Activated B cell treated with CpG ODN at 0.5 μM for 24 hours (primary cell): ENCODE measurements around the gene CRACDL. TPM values are rescaled to one million over a fixed set of nuclear protein-coding genes. Genes with fewer than 3 reads are reported as not detected.

Experiments
- ATAC-seq: fragments of 200-7000 bp; cut with Tn5 transposase; one replicate; pipeline ENCODE4 v1.10.0; 2021; ENCODE audit warnings: low read depth, mild to moderate bottlenecking, moderate library complexity
- CTCF ChIA-PET: fragments of 350-600 bp; sonication (Branson Sonifier 250); formaldehyde crosslinking; loops from one replicate; lab custom pipeline; 2021; ENCODE audit warnings: antibody characterized with exemption; lab: Charles Lee
- POLR2A ChIA-PET: fragments of 350-600 bp; sonication (Branson Sonifier 250); formaldehyde crosslinking; loops from one replicate; lab custom pipeline; 2021; ENCODE audit warnings: antibody characterized with exemption; lab: Charles Lee
- DNase-seq: peaks from one replicate; pipeline ENCODE4 v3.0.0; 2022
- H3K27ac Mint-ChIP-seq: one replicate; pipeline ENCODE4 v1.8.0; 2020; ENCODE audit warnings: mixed read lengths
- H3K27me3 Mint-ChIP-seq: one replicate; pipeline ENCODE4 v1.8.0; 2021; ENCODE audit warnings: mixed read lengths
- H3K36me3 Mint-ChIP-seq: one replicate; pipeline ENCODE4 v1.8.0; 2021; ENCODE audit warnings: low read depth, mixed read lengths
- H3K4me1 Mint-ChIP-seq: one replicate; pipeline ENCODE4 v1.8.0; 2021; ENCODE audit warnings: mixed read lengths
- H3K4me3 Mint-ChIP-seq: one replicate; pipeline ENCODE4 v1.8.0; 2020; ENCODE audit warnings: mild to moderate bottlenecking, mixed read lengths
- H3K9me3 Mint-ChIP-seq: one replicate; pipeline ENCODE4 v1.8.0; 2020; ENCODE audit warnings: mixed read lengths
- intact Hi-C: fragments of 100-400 bp; cut with micrococcal nuclease; formaldehyde crosslinking; loops from one replicate; pipeline ENCODE4 v1.15.1; 2024
- total RNA-seq: library from RNA; stranded (reverse); gene quantifications from 2 replicates; pipeline ENCODE4 v1.2.3, GENCODE V29; 2022
- TF ChIP-seq, protein P1 (sequence below): fragments of 200-600 bp; IDR thresholded peaks from one replicate; pipeline ENCODE4 v1.8.0; 2022; ENCODE audit warnings: antibody characterized with exemption, mild to moderate bottlenecking

Gene CRACDL
- total RNA-seq, 1 donor from 2014 or later: not detected

DNA sequence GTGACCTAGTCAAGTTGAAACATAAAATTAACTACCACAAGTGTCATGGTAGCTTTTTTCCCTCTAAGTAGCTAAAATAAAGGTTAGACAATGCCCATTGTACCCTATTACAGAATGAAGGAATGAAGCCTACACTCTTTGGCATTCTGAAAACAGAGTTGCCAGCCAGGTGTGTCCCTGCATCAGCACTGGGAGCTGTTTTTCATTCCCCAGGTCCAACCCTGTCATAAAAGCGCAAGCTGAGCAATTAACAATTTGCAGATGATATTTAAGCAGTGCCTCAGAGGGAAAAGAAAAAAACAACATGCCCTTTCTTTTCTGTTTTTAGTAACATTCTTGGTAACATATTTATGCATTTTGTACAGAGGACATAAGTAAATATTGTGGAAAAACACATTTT, 158.3 kb downstream of the CRACDL start:
- Mint-ChIP-seq H3K4me3 (no peak overlapping the region), H3K9me3 (peaks cover 10% of the 10 kb centered on the region), H3K4me1 (peaks cover 8% of the 10 kb centered on the region), H3K36me3 (no peaks in the 10 kb centered on the region), H3K27me3 (no peaks in the 10 kb centered on the region), H3K27ac (no peak overlapping the region)
- ChIA-PET POLR2A (no interaction called here), CTCF (no interaction called here)
- ATAC-seq (no peak), DNase-seq (no peak)
- TF ChIP-seq, protein P1, sequence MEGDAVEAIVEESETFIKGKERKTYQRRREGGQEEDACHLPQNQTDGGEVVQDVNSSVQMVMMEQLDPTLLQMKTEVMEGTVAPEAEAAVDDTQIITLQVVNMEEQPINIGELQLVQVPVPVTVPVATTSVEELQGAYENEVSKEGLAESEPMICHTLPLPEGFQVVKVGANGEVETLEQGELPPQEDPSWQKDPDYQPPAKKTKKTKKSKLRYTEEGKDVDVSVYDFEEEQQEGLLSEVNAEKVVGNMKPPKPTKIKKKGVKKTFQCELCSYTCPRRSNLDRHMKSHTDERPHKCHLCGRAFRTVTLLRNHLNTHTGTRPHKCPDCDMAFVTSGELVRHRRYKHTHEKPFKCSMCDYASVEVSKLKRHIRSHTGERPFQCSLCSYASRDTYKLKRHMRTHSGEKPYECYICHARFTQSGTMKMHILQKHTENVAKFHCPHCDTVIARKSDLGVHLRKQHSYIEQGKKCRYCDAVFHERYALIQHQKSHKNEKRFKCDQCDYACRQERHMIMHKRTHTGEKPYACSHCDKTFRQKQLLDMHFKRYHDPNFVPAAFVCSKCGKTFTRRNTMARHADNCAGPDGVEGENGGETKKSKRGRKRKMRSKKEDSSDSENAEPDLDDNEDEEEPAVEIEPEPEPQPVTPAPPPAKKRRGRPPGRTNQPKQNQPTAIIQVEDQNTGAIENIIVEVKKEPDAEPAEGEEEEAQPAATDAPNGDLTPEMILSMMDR: no peak
- intact Hi-C loops: no loop called here

DNA sequence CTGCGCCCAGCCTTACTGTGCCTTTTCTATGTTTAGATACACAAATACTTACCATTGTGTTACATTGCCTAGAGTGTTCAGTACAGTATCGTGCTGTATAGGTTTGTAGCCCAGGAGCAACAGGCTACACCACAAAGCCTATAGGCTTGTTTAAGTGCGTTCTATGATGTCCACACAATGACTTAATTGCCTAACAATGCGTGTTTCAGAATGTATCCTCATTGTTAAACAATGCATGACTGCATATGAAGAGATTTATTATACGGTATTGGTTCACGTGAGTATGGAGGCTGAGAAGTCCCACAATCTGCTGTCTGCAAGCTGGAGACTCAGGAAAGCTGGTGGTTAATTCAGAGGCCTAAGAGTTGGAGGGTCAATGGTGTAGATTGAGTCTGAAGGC, 158.9 kb downstream of the CRACDL start:
- no peaks in the 10 kb centered on the region for H3K27me3 Mint-ChIP-seq
- TF ChIP-seq, protein P1: no peak
- ATAC-seq (no peak), DNase-seq (no peak)
- no peak overlapping the region for H3K4me3 Mint-ChIP-seq
- POLR2A ChIA-PET: no interaction called here
- H3K9me3 Mint-ChIP-seq: peaks cover 6% of the 10 kb centered on the region
- intact Hi-C loops: no loop called here
- H3K4me1 Mint-ChIP-seq: peaks cover 14% of the 10 kb centered on the region
- no peaks in the 10 kb centered on the region for H3K36me3 Mint-ChIP-seq
- H3K27ac Mint-ChIP-seq: no peak overlapping the region
- CTCF ChIA-PET: no interaction called here

DNA sequence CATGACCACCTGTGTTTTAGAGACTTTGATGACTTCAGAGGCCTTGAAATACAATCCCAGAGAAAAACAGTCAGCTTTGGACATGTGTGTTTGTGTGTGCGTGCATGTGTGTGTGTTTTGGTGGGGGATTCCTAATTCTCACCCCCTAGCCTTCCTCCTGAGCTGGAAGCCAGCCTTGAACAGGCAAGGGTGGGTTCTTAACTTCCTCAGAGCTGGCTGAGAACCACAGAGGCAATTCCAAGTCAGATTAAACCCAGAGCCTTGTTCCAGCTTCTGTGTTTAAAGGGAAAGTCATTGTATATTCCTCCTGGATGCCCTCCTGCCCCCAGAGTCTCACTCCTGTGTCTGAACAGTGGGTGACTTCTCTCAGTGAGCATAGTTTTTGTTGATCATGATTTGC, 159.9 kb downstream of the CRACDL start:
- no peaks in the 10 kb centered on the region for H3K27me3 Mint-ChIP-seq
- no peaks in the 10 kb centered on the region for H3K36me3 Mint-ChIP-seq
- H3K9me3 Mint-ChIP-seq: no peaks in the 10 kb centered on the region
- H3K4me1 Mint-ChIP-seq: peaks cover 23% of the 10 kb centered on the region
- TF ChIP-seq, protein P1: no peak
- ChIA-PET POLR2A (no interaction called here), CTCF (no interaction called here)
- no peak overlapping the region for H3K27ac Mint-ChIP-seq
- no peak for ATAC-seq
- intact Hi-C loops: no loop called here
- no peak overlapping the region for H3K4me3 Mint-ChIP-seq
- DNase-seq: no peak

DNA sequence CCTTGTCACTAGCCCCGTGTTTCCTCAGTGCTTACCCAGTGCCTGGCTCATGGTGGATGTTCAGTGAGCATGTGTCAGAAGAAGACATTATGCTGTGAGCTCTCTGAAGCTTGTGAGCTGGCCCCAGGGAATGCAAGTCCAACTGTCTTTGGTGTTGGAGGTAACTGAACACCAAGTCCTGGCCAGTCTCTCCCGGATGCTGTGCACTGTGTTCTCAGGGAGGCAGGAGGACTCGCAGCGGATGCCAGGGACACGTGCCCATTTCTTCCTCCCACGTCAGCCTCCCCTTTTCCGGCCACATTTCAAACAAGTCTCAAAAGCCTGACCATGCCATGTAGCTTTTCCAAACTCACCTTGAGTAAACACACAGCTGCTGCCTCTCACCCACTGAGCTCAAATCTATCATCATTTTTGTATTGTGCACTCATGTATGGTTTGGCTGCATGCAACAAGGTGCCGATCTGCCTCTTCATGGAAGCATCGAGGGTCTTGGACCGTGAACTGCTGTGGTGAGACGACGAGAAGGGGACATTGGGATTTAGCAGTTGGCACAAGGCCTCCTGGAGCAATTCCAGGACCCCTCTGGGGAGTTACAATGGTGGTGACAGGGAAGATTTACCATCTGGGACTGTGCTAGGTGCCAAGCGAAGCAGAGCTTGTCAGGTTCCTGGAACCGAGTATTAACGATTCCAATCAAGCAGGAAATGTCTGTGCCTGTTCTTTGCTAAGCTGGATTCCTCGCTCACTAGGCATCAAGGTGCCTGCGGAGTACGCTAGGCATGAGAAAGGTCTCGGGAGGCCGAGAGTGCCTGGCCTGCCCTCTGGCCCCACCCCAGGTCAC, 160.7 kb downstream of the CRACDL start:
- POLR2A ChIA-PET: no interaction called here
- intact Hi-C loops: no loop called here
- ATAC-seq: no peak
- Mint-ChIP-seq H3K4me1 (peaks cover 27% of the 10 kb centered on the region), H3K27ac (no peak overlapping the region), H3K4me3 (no peak overlapping the region), H3K9me3 (no peaks in the 10 kb centered on the region), H3K36me3 (no peaks in the 10 kb centered on the region), H3K27me3 (no peaks in the 10 kb centered on the region)
- CTCF ChIA-PET: no interaction called here
- TF ChIP-seq, protein P1: no peak
- DNase-seq: no peak

DNA sequence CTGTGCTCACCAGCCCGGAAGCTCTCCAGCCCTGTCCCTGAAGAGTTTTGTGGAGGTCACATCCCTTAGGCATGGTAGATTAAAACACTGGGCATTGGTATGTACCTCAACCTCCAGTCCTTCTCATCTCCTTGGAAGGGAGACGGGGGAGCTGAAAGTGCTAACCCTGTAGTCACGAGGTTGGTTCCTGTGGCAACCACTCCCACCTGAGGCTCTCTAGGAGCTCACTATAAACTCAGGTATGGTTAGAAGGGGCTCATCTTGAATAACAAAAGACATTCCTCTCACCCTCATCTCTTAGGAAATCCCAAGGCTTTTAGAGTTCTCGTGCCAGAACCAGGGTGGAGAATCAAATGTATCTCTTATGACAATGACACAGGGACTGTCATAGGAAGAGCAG, 162.1 kb downstream of the CRACDL start:
- TF ChIP-seq, protein P1: no peak
- DNase-seq (no peak), ATAC-seq (no peak)
- Mint-ChIP-seq H3K27me3 (no peaks in the 10 kb centered on the region), H3K4me1 (peaks cover 35% of the 10 kb centered on the region), H3K27ac (no peak overlapping the region), H3K4me3 (no peak overlapping the region), H3K36me3 (no peaks in the 10 kb centered on the region), H3K9me3 (no peaks in the 10 kb centered on the region)
- intact Hi-C loops: no loop called here
- POLR2A ChIA-PET: no interaction called here
- CTCF ChIA-PET: no interaction called here
